OCI-LY3 (cell line): ENCODE measurements around the gene DPY19L1.

Experiments
- H2AFZ ChIP-seq: fragments of 200-600, 300-600 bp; shearing (Covaris generic); 2 replicates; pipeline ENCODE4 v1.6.0; 2014; ENCODE audit warnings: antibody characterized with exemption, low read depth, low read length
- H3K27ac ChIP-seq: fragments of 200-600, 300-600 bp; sonication (generic); 2 replicates; pipeline ENCODE4 v1.5.1; 2014; ENCODE audit warnings: mild to moderate bottlenecking, low read length, moderate library complexity, mixed read lengths
- H3K27me3 ChIP-seq: fragments of 200-600, 300-600 bp; sonication (generic); 2 replicates; pipeline ENCODE4 v1.6.1; 2014; ENCODE audit warnings: low read depth, low read length, mixed read lengths
- H3K36me3 ChIP-seq: fragments of 200-600, 300-600 bp; sonication (generic); replicated peaks from 2 replicates; pipeline ENCODE3; 2014; ENCODE audit warnings: low read depth, low read length, mixed read lengths
- H3K4me1 ChIP-seq: fragments of 300-600, 200-600 bp; sonication (generic); 2 replicates; pipeline ENCODE4 v1.6.1; 2014; ENCODE audit warnings: low read length, mixed read lengths
- H3K4me2 ChIP-seq: fragments of 200-600, 300-600 bp; sonication (generic); 2 replicates; pipeline ENCODE4 v1.6.1; 2014; ENCODE audit warnings: low read length, mixed read lengths
- H3K4me3 ChIP-seq: fragments of 300-600, 200-600 bp; sonication (generic); 2 replicates; pipeline ENCODE4 v1.5.1; 2014; ENCODE audit warnings: antibody characterized with exemption, mild to moderate bottlenecking, low read length, moderate library complexity
- H3K79me2 ChIP-seq: fragments of 300-600, 200-600 bp; shearing (Covaris generic); 2 replicates; pipeline ENCODE4 v1.6.1; 2014; ENCODE audit warnings: mild to moderate bottlenecking, low read length, mixed read lengths
- H3K9ac ChIP-seq: fragments of 300-600, 200-600 bp; shearing (Covaris generic); 2 replicates; pipeline ENCODE4 v1.6.0; 2014; ENCODE audit warnings: mild to moderate bottlenecking, low read length, moderate library complexity
- H3K9me3 ChIP-seq: fragments of 200-600, 300-600 bp; shearing (Covaris generic); 2 replicates; pipeline ENCODE4 v1.6.1; 2014; ENCODE audit warnings: low read length, mixed read lengths; ENCODE audit not compliant: insufficient read depth
- H4K20me1 ChIP-seq: fragments of 200-600, 300-600 bp; sonication (generic); 2 replicates; pipeline ENCODE4 v1.6.1; 2016; ENCODE audit warnings: low read length, mixed read lengths; ENCODE audit not compliant: insufficient read depth
- EZH2phosphoT487 ChIP-seq: fragments of 200-600 bp; shearing (Covaris generic); IDR thresholded peaks from 2 replicates; pipeline ENCODE4 v1.6.1; 2018; ENCODE audit warnings: antibody characterized with exemption, mixed run types, low read depth
- TF ChIP-seq, protein P1 (sequence below): fragments of 200-600, 300-600 bp; sonication (generic); IDR thresholded peaks from 2 replicates; pipeline ENCODE4 v1.5.1; 2014; ENCODE audit warnings: antibody characterized with exemption, low read length, low read depth

The DPY19L1 gene

DNA sequence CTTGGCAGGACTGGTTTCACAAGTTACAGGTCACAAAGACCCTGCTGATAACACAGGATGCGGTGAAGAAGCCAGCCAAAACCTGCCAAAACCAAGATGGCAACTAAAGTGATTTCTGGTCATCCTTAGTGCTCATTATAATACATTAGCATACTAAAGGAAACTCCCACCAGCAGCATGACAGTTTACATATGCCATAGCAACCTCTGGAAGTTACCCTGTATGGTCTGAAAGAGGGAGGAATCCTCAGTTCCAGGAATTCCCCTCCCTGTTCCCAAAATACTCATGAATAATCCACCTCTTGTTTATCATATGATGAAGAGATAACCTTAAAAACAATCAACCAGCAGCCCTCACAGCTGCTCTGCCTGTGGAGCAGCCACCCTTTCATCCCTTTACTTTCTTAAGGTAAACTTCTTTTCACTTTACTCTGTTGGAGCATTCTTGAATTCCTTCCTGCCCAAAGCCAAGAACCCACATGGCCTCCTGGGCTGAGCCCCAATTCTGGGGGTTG is 21.9 kb downstream of the DPY19L1 start:
- H3K4me2 ChIP-seq = no peak overlapping the region
- no peaks in the 10 kb centered on the region for H4K20me1 ChIP-seq
- H3K79me2 ChIP-seq = no peaks in the 10 kb centered on the region
- no peaks in the 10 kb centered on the region for H3K27me3 ChIP-seq
- no peak overlapping the region for H2AFZ ChIP-seq
- TF ChIP-seq EZH2phosphoT487 = no peak
- TF ChIP-seq, protein P1, sequence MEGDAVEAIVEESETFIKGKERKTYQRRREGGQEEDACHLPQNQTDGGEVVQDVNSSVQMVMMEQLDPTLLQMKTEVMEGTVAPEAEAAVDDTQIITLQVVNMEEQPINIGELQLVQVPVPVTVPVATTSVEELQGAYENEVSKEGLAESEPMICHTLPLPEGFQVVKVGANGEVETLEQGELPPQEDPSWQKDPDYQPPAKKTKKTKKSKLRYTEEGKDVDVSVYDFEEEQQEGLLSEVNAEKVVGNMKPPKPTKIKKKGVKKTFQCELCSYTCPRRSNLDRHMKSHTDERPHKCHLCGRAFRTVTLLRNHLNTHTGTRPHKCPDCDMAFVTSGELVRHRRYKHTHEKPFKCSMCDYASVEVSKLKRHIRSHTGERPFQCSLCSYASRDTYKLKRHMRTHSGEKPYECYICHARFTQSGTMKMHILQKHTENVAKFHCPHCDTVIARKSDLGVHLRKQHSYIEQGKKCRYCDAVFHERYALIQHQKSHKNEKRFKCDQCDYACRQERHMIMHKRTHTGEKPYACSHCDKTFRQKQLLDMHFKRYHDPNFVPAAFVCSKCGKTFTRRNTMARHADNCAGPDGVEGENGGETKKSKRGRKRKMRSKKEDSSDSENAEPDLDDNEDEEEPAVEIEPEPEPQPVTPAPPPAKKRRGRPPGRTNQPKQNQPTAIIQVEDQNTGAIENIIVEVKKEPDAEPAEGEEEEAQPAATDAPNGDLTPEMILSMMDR = no peak
- no peak overlapping the region for H3K4me3 ChIP-seq
- no peaks in the 10 kb centered on the region for H3K9me3 ChIP-seq
- no peak overlapping the region for H3K27ac ChIP-seq
- H3K9ac ChIP-seq = no peak overlapping the region
- H3K4me1 ChIP-seq = peaks cover 12% of the 10 kb centered on the region
- H3K36me3 ChIP-seq = peaks cover 4% of the 10 kb centered on the region

GRCh38 chr7:35012160-35012559 is 25.1 kb downstream of the DPY19L1 start:
- TF ChIP-seq, protein P1 = no peak
- TF ChIP-seq EZH2phosphoT487 = no peak

GRCh38 chr7:35011085-35011484 is 26.2 kb downstream of the DPY19L1 start:
- TF ChIP-seq, protein P1 = no peak
- no peak for TF ChIP-seq EZH2phosphoT487
- Histone ChIP-seq H4K20me1 (no peaks in the 10 kb centered on the region), H3K9me3 (no peaks in the 10 kb centered on the region), H3K27me3 (no peaks in the 10 kb centered on the region), H3K4me1 (no peaks in the 10 kb centered on the region), H3K36me3 (no peaks in the 10 kb centered on the region), H2AFZ (no peak overlapping the region), H3K4me2 (no peak overlapping the region), H3K9ac (no peak overlapping the region), H3K27ac (no peak overlapping the region), H3K4me3 (no peak overlapping the region), H3K79me2 (no peaks in the 10 kb centered on the region)

More at GRCh38 chr7:35012160-35012559, 25.1 kb downstream of the DPY19L1 start:
- no peak overlapping the region for H3K27ac ChIP-seq
- peaks cover 4% of the 10 kb centered on the region for H3K36me3 ChIP-seq
- no peaks in the 10 kb centered on the region for H3K27me3 ChIP-seq
- H3K4me3 ChIP-seq = no peak overlapping the region
- no peaks in the 10 kb centered on the region for H3K9me3 ChIP-seq
- no peaks in the 10 kb centered on the region for H3K4me1 ChIP-seq
- H2AFZ ChIP-seq = no peak overlapping the region
- no peak overlapping the region for H3K4me2 ChIP-seq
- H3K79me2 ChIP-seq = no peaks in the 10 kb centered on the region
- no peak overlapping the region for H3K9ac ChIP-seq
- no peaks in the 10 kb centered on the region for H4K20me1 ChIP-seq

GRCh38 chr7:35007768-35008167 is 29.5 kb downstream of the DPY19L1 start:
- Histone ChIP-seq H3K27ac (no peak overlapping the region), H3K36me3 (no peaks in the 10 kb centered on the region), H3K4me1 (peaks cover 4% of the 10 kb centered on the region; the same call in 1 of the 2 replicates), H3K79me2 (no peaks in the 10 kb centered on the region), H3K4me3 (no peak overlapping the region), H3K9ac (no peak overlapping the region), H4K20me1 (no peaks in the 10 kb centered on the region), H2AFZ (no peak overlapping the region), H3K9me3 (no peaks in the 10 kb centered on the region), H3K27me3 (no peaks in the 10 kb centered on the region), H3K4me2 (no peak overlapping the region)
- TF ChIP-seq EZH2phosphoT487 = no peak
- TF ChIP-seq, protein P1 = no peak
